SK-N-SH treated with all-trans-retinoic acid at 6 μM for 48 hours (cell line): Measurements from ENCODE around the gene CLHC1.
"Not testable (repeated sequence)": the region's sequence is repeated elsewhere in the genome, so short reads cannot be mapped to it uniquely, and the experiment has no call there.

Experiments
- ARNTL ChIP-seq: fragments of 450-650 bp; formaldehyde crosslinking; IDR thresholded peaks from 2 replicates; pipeline ENCODE4 v1.5.0; 2020; ENCODE audit warnings: low read depth, mild to moderate bottlenecking, moderate library complexity, borderline replicate concordance
- CREB5 ChIP-seq: fragments of 250-450 bp; sonication (Bioruptor Pico); IDR thresholded peaks from 2 replicates; pipeline ENCODE4 v1.5.1; 2020; ENCODE audit warnings: low read depth, mild to moderate bottlenecking, moderate library complexity
- GLIS3 ChIP-seq: fragments of 250-450 bp; sonication (Bioruptor Pico); IDR thresholded peaks from 2 replicates; pipeline ENCODE4 v1.5.0; 2020; ENCODE audit warnings: mild to moderate bottlenecking, moderate library complexity
- ISL1 ChIP-seq: fragments of 250-450 bp; sonication (Bioruptor Pico); IDR thresholded peaks from 2 replicates; pipeline ENCODE4 v2.1.2; 2022; ENCODE audit warnings: mild to moderate bottlenecking, moderate library complexity
- OSR1 ChIP-seq: fragments of 250-450 bp; sonication (Bioruptor Pico); IDR thresholded peaks from 2 replicates; pipeline ENCODE4 v1.8.0; 2022; ENCODE audit warnings: moderate library complexity, mild to moderate bottlenecking, inconsistent platforms
- RARB ChIP-seq: fragments of 250-450 bp; sonication (Bioruptor Pico); IDR thresholded peaks from 2 replicates; pipeline ENCODE4 v1.8.0; 2021; ENCODE audit warnings: mild to moderate bottlenecking, moderate library complexity
- ZFP3 ChIP-seq: fragments of 250-450 bp; sonication (Bioruptor Pico); IDR thresholded peaks from 2 replicates; pipeline ENCODE4 v1.5.0; 2020; ENCODE audit warnings: mild to moderate bottlenecking, moderate library complexity
- ZFP30 ChIP-seq: fragments of 450-650 bp; formaldehyde crosslinking; IDR thresholded peaks from 2 replicates; pipeline ENCODE4 v1.5.0; 2022; ENCODE audit warnings: mild to moderate bottlenecking, moderate library complexity

- not testable (repeated sequence) for TF ChIP-seq RARB (CRISPR knock-in tag); CREB5 (CRISPR knock-in tag); GLIS3 (CRISPR knock-in tag); ISL1 (CRISPR knock-in tag); ZFP3 (CRISPR knock-in tag); ZFP30 (CRISPR knock-in tag); ARNTL (CRISPR knock-in tag); OSR1
These were observed 9.5 kb upstream of the CLHC1 start for GRCh38 chr2:55241582-55241981.
